DND-41 (cell line): ENCODE data around the gene ABHD1.

Experiments used
- ATAC-seq: fragments of 200-7000 bp; cut with Tn5 transposase; 3 replicates; pipeline ENCODE4 v1.9.1; 2021; ENCODE audit warnings: low read depth; ENCODE audit not compliant: insufficient read depth
- DNase-seq: peaks from one replicate; pipeline ENCODE4 v3.0.0-alpha.2; 2020
- H2AFZ ChIP-seq: 2 replicates; pipeline ENCODE4 v1.6.0; 2012; ENCODE audit warnings: low read depth, low read length
- H3K27ac ChIP-seq: 2 replicates; pipeline ENCODE4 v1.5.1; 2012; ENCODE audit warnings: low read length, inconsistent platforms
- H3K27me3 ChIP-seq: fragments of 200-600 bp; sonication (generic); 2 replicates; pipeline ENCODE4 v1.6.0; 2012; ENCODE audit warnings: low read length, mild to moderate bottlenecking, inconsistent platforms; ENCODE audit not compliant: insufficient read depth, poor library complexity
- H3K36me3 ChIP-seq: 2 replicates; pipeline ENCODE4 v1.5.1; 2012; ENCODE audit warnings: low read length, inconsistent platforms; ENCODE audit not compliant: insufficient read depth
- H3K4me1 ChIP-seq: 2 replicates; pipeline ENCODE4 v1.5.1; 2012; ENCODE audit warnings: mild to moderate bottlenecking, low read length; ENCODE audit not compliant: insufficient read depth
- H3K4me2 ChIP-seq: 2 replicates; pipeline ENCODE4 v1.6.0; 2012; ENCODE audit warnings: mild to moderate bottlenecking, moderate library complexity, low read length, inconsistent platforms; ENCODE audit not compliant: insufficient read depth
- H3K4me3 ChIP-seq, 2 experiments: fragments of 200-600 bp in 1 of 2; shearing (Covaris generic) in 1 of 2; 2 replicates each; pipeline ENCODE4 v1.5.1; 2012 to 2016; ENCODE audit warnings: inconsistent platforms in 2 of 2, low read length in 2 of 2, mild to moderate bottlenecking in 2 of 2, low read depth in 1 of 2, moderate library complexity in 1 of 2
- H3K79me2 ChIP-seq: 2 replicates; pipeline ENCODE4 v1.6.0; 2012; ENCODE audit warnings: low read length, inconsistent platforms; ENCODE audit not compliant: insufficient read depth
- H3K9ac ChIP-seq: 2 replicates; pipeline ENCODE4 v1.6.0; 2012; ENCODE audit warnings: low read depth, mild to moderate bottlenecking, inconsistent platforms, low read length, moderate library complexity
- H3K9me3 ChIP-seq: 2 replicates; pipeline ENCODE4 v1.5.1; 2012; ENCODE audit warnings: low read length, moderate library complexity, mild to moderate bottlenecking, inconsistent platforms; ENCODE audit not compliant: insufficient read depth, severe bottlenecking
- H4K20me1 ChIP-seq: 2 replicates; pipeline ENCODE4 v1.6.0; 2012; ENCODE audit warnings: low read length; ENCODE audit not compliant: insufficient read depth
- CTCF ChIP-seq: IDR thresholded peaks from 2 replicates; pipeline ENCODE4 v1.5.1; 2012; ENCODE audit warnings: borderline replicate concordance, low read length, moderate library complexity, mild to moderate bottlenecking; ENCODE audit not compliant: poor library complexity, severe bottlenecking; ENCODE audit errors: extremely low read depth
- EZH2 ChIP-seq: IDR thresholded peaks from 3 replicates; pipeline ENCODE4 v1.6.1; 2012; ENCODE audit warnings: borderline replicate concordance, low read depth, mild to moderate bottlenecking, moderate library complexity, low read length, inconsistent platforms; ENCODE audit not compliant: severe bottlenecking

ABHD1 gene

GRCh38 chr2:27164960-27165763, 41.5 kb downstream of the ABHD1 start:
- Histone ChIP-seq H3K27me3 (peaks cover 3% of the 10 kb centered on the region), H2AFZ (no peak overlapping the region), H3K4me1 (peaks cover 3% of the 10 kb centered on the region), H3K4me2 (no peak overlapping the region), H3K9ac (no peak overlapping the region), H3K9me3 (no peaks in the 10 kb centered on the region), H3K4me3 (no peak overlapping the region), H4K20me1 (no peaks in the 10 kb centered on the region), H3K79me2 (no peaks in the 10 kb centered on the region), H3K36me3 (no peaks in the 10 kb centered on the region), H3K27ac (no peak overlapping the region)
- TF ChIP-seq CTCF (no peak), EZH2 (no peak)
- DNase-seq (no peak), ATAC-seq (no peak)

GRCh38 chr2:27170581-27171337, 47.1 kb downstream of the ABHD1 start:
- ATAC-seq (no peak), DNase-seq (no peak)
- Histone ChIP-seq H3K36me3 (no peaks in the 10 kb centered on the region), H2AFZ (peak overlapping the region; percentile 42; the same call in 1 of the 2 replicates), H3K4me3 (no peak overlapping the region), H3K9ac (no peak overlapping the region), H4K20me1 (no peaks in the 10 kb centered on the region), H3K27ac (no peak overlapping the region), H3K4me2 (peak overlapping the region; percentile 58; the same call in 1 of the 2 replicates), H3K9me3 (no peaks in the 10 kb centered on the region), H3K4me1 (peaks cover 4% of the 10 kb centered on the region), H3K79me2 (no peaks in the 10 kb centered on the region), H3K27me3 (peaks cover 26% of the 10 kb centered on the region)
- TF ChIP-seq EZH2 (no peak), CTCF (no peak)

- Histone ChIP-seq H3K36me3 (no peaks in the 10 kb centered on the region), H2AFZ (no peak overlapping the region), H3K27me3 (peaks cover 26% of the 10 kb centered on the region), H3K9me3 (no peaks in the 10 kb centered on the region), H3K9ac (no peak overlapping the region), H4K20me1 (no peaks in the 10 kb centered on the region), H3K4me1 (peaks cover 4% of the 10 kb centered on the region), H3K4me2 (no peak overlapping the region), H3K79me2 (no peaks in the 10 kb centered on the region), H3K27ac (no peak overlapping the region), H3K4me3 (no peak overlapping the region)
- TF ChIP-seq EZH2, result no peak
- no peak for TF ChIP-seq CTCF
- ATAC-seq, result no peak
- no peak for DNase-seq
These were observed 47.8 kb downstream of the ABHD1 start for GRCh38 chr2:27171351-27171848.
